K562 (cell line): ENCODE data around the gene KLHDC7A. TPM values are rescaled to one million over a fixed set of nuclear protein-coding genes. Genes with fewer than 3 reads are reported as not detected.

ENCODE experiments used
- BCOR ChIP-seq: fragments of 450-650 bp; IDR thresholded peaks from 2 replicates; pipeline ENCODE4 v1.6.1; 2016
- COPS2 ChIP-seq: fragments of 450-650 bp; conservative IDR thresholded peaks from 2 replicates; pipeline ENCODE4 v1.6.1; 2016; ENCODE audit warnings: mild to moderate bottlenecking, moderate library complexity
- ELF1 ChIP-seq: fragments of 200-800 bp; sonication (Bioruptor generic); IDR thresholded peaks from 2 replicates; pipeline ENCODE4 v1.6.1; 2016; ENCODE audit warnings: missing genetic modification characterization, missing compliant biosample characterization
- PCBP2 ChIP-seq: fragments of 200-400 bp; formaldehyde crosslinking; IDR thresholded peaks from 2 replicates; pipeline ENCODE4 v1.6.1; 2018; ENCODE audit warnings: low read length, low read depth, mild to moderate bottlenecking, moderate library complexity; ENCODE audit not compliant: poor library complexity, severe bottlenecking
- POLR2H ChIP-seq: IDR thresholded peaks from 2 replicates; pipeline ENCODE4 v1.6.1; 2016; ENCODE audit warnings: missing genetic modification characterization, low read depth, mild to moderate bottlenecking, control low read depth, missing compliant biosample characterization, moderate library complexity
- TAL1 ChIP-seq: fragments of 450-650 bp; IDR thresholded peaks from 2 replicates; pipeline ENCODE4 v1.6.1; 2016; ENCODE audit warnings: mild to moderate bottlenecking
- ZNF444 ChIP-seq: fragments of 250-450 bp; sonication (Bioruptor Pico); IDR thresholded peaks from 2 replicates; pipeline ENCODE4 v1.4.0; 2020; ENCODE audit warnings: mild to moderate bottlenecking, moderate library complexity
- polyA plus RNA-seq, 8 experiments: library from polyadenylated mRNA; depleted of rRNA in 4 of 8; stranded (reverse) in 5 of 8; unstranded in 3 of 8; fragments of >200 nt; fragmentation: Nextera tagmentation in 2 of 8; fragmentation: Illumina TruSeq in 1 of 8; extraction: Ambion mirVana in 2 of 8; extraction: Trizol in 1 of 8; gene quantifications; 2 replicates each; pipeline versions ENCODE4 v1.2.1 to v1.2.3, GENCODE V29; 2011 to 2014; ENCODE audit warnings: inconsistent platforms in 1 of 8, missing spikeins in 1 of 8
- total RNA-seq, 7 experiments: library from RNA; depleted of rRNA in 6 of 7; stranded (reverse); fragments of >200 nt in 6 of 7; fragmentation: Illumina TruSeq in 2 of 7; extraction: Trizol in 2 of 7; gene quantifications; 2 replicates each; pipeline versions ENCODE4 v1.2.1 to v1.2.3, GENCODE V29; 2011 to 2021; ENCODE audit warnings: low replicate concordance in 1 of 7
- TF ChIP-seq, protein P1 (sequence below): fragments of 200-800 bp; sonication (Bioruptor generic); IDR thresholded peaks from 2 replicates; pipeline ENCODE4 v1.6.1; 2016; ENCODE audit warnings: missing genetic modification characterization, missing compliant biosample characterization
- TF ChIP-seq, protein P2 (sequence below), 3 experiments: IDR thresholded peaks in 2 of 3; conservative IDR thresholded peaks in 1 of 3; 2 replicates each; pipeline ENCODE4 v1.5.1; 2011 to 2012; ENCODE audit warnings: low read length in 3 of 3, mild to moderate bottlenecking in 3 of 3, control low read depth in 2 of 3, improper control_type of control experiment in 1 of 3, inconsistent platforms in 1 of 3, low read depth in 1 of 3, mixed read lengths in 1 of 3, moderate library complexity in 1 of 3; ENCODE audit not compliant: insufficient read depth in 2 of 3
- TF ChIP-seq, protein P3 (sequence below): fragments of 200-800 bp; sonication (Bioruptor generic); IDR thresholded peaks from 2 replicates; pipeline ENCODE4 v1.6.1; 2017; ENCODE audit warnings: missing genetic modification characterization, missing compliant biosample characterization
- TF ChIP-seq, protein P4 (sequence below): fragments of 450-650 bp; IDR thresholded peaks from 2 replicates; pipeline ENCODE4 v1.6.1; 2016
- TF ChIP-seq, protein P5 (sequence below): sonication (generic); formaldehyde crosslinking; IDR thresholded peaks from 2 replicates; pipeline ENCODE4 v1.8.0; 2022; ENCODE audit warnings: mild to moderate bottlenecking, missing genetic modification reagents

Gene KLHDC7A
- total and polyA plus RNA-seq, 9 of the 15 experiments (the other 6 are each of a cell fraction or from before 2014, with no cell fraction given): 0.01 to 0.02 (median 0.01) TPM; not detected in 6

DNA sequence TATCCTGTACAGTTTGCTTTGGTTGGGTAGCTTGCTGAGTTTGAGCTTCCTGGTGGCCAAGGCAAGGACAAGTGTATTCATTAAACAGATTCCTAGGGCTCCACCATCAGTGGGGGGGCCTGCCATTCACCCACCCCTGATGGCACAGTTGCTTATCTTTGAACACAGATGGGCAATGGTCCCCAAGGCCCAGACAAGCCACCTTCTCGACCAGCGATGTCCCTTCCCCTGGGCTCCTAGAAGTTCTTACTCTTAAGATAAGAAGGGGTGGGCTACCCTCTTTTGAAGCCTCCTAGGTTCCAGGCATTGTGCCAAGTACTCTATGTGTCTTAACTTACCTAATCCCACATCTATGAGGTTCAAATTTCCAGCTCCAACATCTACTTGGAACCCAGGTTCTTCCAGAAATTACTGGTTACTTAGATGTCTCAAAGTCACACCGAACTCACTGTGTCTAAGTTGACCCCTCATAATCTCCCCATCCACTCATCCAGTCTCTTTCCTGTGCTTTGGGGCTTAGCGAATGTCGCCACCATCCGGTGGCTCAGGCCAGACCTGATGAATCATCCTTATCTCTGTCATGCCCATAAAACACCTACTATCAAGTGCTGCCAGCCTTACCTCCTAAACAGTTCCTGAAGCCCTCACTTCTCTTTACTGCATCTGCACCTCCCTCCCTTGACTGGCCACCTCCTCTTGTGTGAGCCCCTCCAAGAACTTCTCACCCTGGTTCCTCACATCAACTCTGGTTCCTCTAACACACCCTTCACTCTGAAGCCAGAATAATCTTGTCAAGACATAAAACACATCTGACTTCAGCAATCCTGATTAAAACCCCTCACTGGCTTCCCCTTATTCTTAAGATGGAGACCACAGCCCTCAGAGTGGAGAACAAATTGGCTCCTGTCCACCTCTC is 50.1 kb downstream of the KLHDC7A start (continued):
- TF ChIP-seq, protein P1, sequence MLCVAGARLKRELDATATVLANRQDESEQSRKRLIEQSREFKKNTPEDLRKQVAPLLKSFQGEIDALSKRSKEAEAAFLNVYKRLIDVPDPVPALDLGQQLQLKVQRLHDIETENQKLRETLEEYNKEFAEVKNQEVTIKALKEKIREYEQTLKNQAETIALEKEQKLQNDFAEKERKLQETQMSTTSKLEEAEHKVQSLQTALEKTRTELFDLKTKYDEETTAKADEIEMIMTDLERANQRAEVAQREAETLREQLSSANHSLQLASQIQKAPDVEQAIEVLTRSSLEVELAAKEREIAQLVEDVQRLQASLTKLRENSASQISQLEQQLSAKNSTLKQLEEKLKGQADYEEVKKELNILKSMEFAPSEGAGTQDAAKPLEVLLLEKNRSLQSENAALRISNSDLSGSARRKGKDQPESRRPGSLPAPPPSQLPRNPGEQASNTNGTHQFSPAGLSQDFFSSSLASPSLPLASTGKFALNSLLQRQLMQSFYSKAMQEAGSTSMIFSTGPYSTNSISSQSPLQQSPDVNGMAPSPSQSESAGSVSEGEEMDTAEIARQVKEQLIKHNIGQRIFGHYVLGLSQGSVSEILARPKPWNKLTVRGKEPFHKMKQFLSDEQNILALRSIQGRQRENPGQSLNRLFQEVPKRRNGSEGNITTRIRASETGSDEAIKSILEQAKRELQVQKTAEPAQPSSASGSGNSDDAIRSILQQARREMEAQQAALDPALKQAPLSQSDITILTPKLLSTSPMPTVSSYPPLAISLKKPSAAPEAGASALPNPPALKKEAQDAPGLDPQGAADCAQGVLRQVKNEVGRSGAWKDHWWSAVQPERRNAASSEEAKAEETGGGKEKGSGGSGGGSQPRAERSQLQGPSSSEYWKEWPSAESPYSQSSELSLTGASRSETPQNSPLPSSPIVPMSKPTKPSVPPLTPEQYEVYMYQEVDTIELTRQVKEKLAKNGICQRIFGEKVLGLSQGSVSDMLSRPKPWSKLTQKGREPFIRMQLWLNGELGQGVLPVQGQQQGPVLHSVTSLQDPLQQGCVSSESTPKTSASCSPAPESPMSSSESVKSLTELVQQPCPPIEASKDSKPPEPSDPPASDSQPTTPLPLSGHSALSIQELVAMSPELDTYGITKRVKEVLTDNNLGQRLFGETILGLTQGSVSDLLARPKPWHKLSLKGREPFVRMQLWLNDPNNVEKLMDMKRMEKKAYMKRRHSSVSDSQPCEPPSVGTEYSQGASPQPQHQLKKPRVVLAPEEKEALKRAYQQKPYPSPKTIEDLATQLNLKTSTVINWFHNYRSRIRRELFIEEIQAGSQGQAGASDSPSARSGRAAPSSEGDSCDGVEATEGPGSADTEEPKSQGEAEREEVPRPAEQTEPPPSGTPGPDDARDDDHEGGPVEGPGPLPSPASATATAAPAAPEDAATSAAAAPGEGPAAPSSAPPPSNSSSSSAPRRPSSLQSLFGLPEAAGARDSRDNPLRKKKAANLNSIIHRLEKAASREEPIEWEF (CRISPR knock-in tag): no peak
- TF ChIP-seq, protein P2, sequence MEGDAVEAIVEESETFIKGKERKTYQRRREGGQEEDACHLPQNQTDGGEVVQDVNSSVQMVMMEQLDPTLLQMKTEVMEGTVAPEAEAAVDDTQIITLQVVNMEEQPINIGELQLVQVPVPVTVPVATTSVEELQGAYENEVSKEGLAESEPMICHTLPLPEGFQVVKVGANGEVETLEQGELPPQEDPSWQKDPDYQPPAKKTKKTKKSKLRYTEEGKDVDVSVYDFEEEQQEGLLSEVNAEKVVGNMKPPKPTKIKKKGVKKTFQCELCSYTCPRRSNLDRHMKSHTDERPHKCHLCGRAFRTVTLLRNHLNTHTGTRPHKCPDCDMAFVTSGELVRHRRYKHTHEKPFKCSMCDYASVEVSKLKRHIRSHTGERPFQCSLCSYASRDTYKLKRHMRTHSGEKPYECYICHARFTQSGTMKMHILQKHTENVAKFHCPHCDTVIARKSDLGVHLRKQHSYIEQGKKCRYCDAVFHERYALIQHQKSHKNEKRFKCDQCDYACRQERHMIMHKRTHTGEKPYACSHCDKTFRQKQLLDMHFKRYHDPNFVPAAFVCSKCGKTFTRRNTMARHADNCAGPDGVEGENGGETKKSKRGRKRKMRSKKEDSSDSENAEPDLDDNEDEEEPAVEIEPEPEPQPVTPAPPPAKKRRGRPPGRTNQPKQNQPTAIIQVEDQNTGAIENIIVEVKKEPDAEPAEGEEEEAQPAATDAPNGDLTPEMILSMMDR (IDR thresholded peaks at IDR 0.05 in 2 of 3, conservative IDR thresholded peaks at IDR 0.05 in 1 of 3; ENCODE audit: insufficient read depth in 2 of 3, low read depth in 1 of 3, low read length in 3 of 3): peak; percentile 59 to 88 (median 84)
- no peak for TF ChIP-seq ZNF444 (CRISPR knock-in tag)
- TF ChIP-seq POLR2H (tag): no peak
- TF ChIP-seq ELF1 (tag): no peak
- TF ChIP-seq, protein P3, sequence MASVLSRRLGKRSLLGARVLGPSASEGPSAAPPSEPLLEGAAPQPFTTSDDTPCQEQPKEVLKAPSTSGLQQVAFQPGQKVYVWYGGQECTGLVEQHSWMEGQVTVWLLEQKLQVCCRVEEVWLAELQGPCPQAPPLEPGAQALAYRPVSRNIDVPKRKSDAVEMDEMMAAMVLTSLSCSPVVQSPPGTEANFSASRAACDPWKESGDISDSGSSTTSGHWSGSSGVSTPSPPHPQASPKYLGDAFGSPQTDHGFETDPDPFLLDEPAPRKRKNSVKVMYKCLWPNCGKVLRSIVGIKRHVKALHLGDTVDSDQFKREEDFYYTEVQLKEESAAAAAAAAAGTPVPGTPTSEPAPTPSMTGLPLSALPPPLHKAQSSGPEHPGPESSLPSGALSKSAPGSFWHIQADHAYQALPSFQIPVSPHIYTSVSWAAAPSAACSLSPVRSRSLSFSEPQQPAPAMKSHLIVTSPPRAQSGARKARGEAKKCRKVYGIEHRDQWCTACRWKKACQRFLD: 0 out of 2 replicates have a peak, but pooled peaks have one; percentile 42
- TF ChIP-seq PCBP2: no peak
- peak; percentile 71; the same call in 1 of the 2 replicates for TF ChIP-seq BCOR
- peak; percentile 89 for TF ChIP-seq TAL1
- TF ChIP-seq COPS2: no peak
- TF ChIP-seq, protein P4, sequence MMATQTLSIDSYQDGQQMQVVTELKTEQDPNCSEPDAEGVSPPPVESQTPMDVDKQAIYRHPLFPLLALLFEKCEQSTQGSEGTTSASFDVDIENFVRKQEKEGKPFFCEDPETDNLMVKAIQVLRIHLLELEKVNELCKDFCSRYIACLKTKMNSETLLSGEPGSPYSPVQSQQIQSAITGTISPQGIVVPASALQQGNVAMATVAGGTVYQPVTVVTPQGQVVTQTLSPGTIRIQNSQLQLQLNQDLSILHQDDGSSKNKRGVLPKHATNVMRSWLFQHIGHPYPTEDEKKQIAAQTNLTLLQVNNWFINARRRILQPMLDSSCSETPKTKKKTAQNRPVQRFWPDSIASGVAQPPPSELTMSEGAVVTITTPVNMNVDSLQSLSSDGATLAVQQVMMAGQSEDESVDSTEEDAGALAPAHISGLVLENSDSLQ: peak; percentile 44
- TF ChIP-seq, protein P5, sequence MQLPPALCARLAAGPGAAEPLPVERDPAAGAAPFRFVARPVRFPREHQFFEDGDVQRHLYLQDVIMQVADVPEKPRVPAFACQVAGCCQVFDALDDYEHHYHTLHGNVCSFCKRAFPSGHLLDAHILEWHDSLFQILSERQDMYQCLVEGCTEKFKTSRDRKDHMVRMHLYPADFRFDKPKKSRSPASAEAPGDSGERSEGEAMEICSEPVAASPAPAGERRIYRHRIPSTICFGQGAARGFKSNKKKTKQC (CRISPR knock-in tag): 0 out of 2 replicates have a peak, but pooled peaks have one; percentile 27
